ENCODE measurements around the gene SFMBT2.

The SFMBT2 gene

GRCh38 chr10:7121154-7121797 is 289.6 kb downstream of the SFMBT2 start:
- peak; percentile 53 for DNase-seq

GRCh38 chr10:7119325-7120015 is 291.4 kb downstream of the SFMBT2 start:
- no peak for DNase-seq

GRCh38 chr10:7117806-7118674 is 292.8 kb downstream of the SFMBT2 start:
- DNase-seq = no peak

- no peak for DNase-seq
Measured at GRCh38 chr10:7117177-7117799, 293.5 kb downstream of the SFMBT2 start.

GRCh38 chr10:7111561-7111960 is 299.3 kb downstream of the SFMBT2 start:
- DNase-seq = no peak

- no peak for DNase-seq
Measured at GRCh38 chr10:7111089-7111488, 299.7 kb downstream of the SFMBT2 start.

Data from effector CD4-positive, alpha-beta T cell (primary cell).